ENCODE results near the gene C9.
"Not testable (repeated sequence)": the region's sequence is repeated elsewhere in the genome, so short reads cannot be mapped to it uniquely, and the experiment has no call there.

C9 gene

GRCh38 chr5:39328731-39329130 lies 35.6 kb downstream of the C9 start:
- DNase-seq (ENCODE audit: low spot score), result no peak

- DNase-seq (ENCODE audit: low spot score), result no peak
These were observed 40.8 kb downstream of the C9 start for GRCh38 chr5:39323542-39323941.

GRCh38 chr5:39319395-39319794 lies 44.9 kb downstream of the C9 start:
- DNase-seq (ENCODE audit: low spot score), result no peak

GRCh38 chr5:39316464-39316863 lies 47.8 kb downstream of the C9 start:
- DNase-seq (ENCODE audit: low spot score), result not testable (repeated sequence)

DNA sequence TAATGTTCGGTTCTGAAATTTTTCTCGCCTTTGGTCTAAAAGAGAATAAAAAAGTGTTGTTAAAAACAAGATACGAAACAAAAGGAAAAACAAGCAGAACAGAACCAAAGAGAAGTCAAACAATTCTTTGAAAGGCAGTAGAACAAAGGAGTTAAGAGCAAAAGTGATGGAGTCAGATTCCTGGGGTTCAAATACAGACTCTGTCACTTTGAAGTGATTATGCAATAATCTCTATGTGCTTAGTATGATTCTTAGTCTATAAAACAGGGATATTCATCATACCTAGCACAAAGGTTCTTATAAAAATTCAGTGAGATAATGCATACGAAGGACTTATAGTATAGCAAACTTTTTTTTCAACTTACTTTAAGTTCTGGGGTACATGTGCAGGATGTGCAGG lies 48.3 kb downstream of the C9 start:
- DNase-seq (ENCODE audit: low spot score), result no peak

- no peak for DNase-seq (ENCODE audit: low spot score)
These were observed 49.7 kb downstream of the C9 start for GRCh38 chr5:39314591-39314990.

- no peak for DNase-seq (ENCODE audit: low spot score)
These were observed 54.8 kb downstream of the C9 start for GRCh38 chr5:39309534-39309933.

GRCh38 chr5:39302472-39302871 lies 61.8 kb downstream of the C9 start:
- no peak for DNase-seq (ENCODE audit: low spot score)

DNA sequence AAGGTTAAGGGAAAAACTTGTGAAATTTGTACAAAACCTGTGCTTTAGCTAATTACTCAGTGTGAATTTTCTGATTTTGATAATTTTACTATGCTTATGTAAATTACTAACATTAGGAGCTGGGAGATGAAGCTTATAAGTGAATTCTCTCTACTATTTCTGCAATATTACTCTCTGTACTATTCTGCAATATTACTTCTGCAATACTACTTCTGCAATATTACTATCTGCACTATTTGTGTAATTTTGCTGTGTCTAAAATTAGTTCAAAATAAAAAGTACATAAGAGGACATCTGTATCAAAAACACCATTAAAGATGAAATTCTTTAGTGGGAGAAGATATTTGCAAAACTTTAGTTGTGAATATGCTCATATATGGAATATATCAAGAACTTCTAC lies 62.9 kb downstream of the C9 start:
- no peak for DNase-seq (ENCODE audit: low spot score)

GRCh38 chr5:39299962-39300361 lies 64.3 kb downstream of the C9 start:
- no peak for DNase-seq (ENCODE audit: low spot score)

DNA sequence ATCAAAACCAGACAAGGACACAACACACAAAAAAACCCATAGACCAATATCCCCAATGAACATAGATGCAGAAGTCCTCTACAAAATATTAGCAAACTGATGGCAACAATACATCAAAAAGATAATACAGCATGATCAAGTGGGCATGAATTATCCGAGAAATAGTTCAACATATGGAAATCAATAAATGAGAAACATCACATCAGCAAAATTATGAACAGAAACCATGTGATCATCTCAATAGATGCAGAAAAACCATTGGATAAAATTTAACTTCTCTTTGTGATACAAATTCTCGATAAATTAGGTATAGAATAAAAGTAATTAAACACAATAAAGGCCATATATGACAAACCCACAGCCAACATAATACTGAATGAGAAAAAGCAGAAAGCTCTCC lies 69.6 kb downstream of the C9 start:
- DNase-seq (ENCODE audit: low spot score), result no peak

DNA sequence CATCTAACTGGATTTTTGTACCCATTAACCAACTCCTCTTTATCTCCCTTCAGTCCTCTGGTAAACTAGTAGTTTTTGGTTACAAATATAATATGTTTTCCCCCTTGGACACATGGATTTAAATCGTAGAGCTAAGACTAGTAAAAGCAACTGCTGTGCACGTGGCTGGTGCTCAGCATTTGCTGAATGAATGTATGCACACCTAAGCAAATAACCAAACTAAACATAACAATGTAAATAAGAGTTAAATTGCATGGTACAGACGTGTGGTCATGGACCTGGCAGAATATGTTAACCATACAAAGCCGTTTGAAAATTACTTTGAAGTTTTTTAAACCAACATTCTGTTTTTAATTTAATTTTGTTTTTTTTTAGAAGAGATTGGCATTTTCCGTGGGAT lies 79.7 kb downstream of the C9 start:
- DNase-seq (ENCODE audit: low spot score), result no peak

- peak; percentile 41 for DNase-seq (ENCODE audit: low spot score)
These were observed 81.0 kb downstream of the C9 start for GRCh38 chr5:39283231-39283818.

GRCh38 chr5:39282561-39282960 lies 81.7 kb downstream of the C9 start:
- no peak for DNase-seq (ENCODE audit: low spot score)

DNA sequence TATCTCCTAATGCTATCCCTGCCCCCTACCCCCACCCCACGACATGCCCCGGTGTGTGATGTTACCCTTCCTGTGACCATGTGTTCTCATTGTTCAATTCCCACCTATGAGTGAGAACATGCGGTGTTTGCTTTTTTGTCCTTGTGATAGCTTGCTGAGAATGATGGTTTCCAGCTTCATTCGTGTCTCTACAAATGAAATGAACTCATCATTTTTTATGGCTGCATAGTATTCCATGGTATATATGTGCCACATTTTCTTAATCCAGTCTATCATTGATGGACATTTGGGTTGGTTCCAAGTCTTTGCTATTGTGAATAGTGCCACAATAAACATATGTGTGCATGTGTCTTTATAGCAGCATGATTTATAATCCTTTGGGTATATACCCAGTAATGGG lies 88.4 kb downstream of the C9 start:
- not testable (repeated sequence) for DNase-seq (ENCODE audit: low spot score)

GRCh38 chr5:39274398-39275085 lies 89.8 kb downstream of the C9 start:
- no peak for DNase-seq (ENCODE audit: low spot score)

GRCh38 chr5:39273314-39273954 lies 90.9 kb downstream of the C9 start:
- no peak for DNase-seq (ENCODE audit: low spot score)

GRCh38 chr5:39272869-39273231 lies 91.4 kb downstream of the C9 start:
- DNase-seq (ENCODE audit: low spot score), result not testable (repeated sequence)

DNA sequence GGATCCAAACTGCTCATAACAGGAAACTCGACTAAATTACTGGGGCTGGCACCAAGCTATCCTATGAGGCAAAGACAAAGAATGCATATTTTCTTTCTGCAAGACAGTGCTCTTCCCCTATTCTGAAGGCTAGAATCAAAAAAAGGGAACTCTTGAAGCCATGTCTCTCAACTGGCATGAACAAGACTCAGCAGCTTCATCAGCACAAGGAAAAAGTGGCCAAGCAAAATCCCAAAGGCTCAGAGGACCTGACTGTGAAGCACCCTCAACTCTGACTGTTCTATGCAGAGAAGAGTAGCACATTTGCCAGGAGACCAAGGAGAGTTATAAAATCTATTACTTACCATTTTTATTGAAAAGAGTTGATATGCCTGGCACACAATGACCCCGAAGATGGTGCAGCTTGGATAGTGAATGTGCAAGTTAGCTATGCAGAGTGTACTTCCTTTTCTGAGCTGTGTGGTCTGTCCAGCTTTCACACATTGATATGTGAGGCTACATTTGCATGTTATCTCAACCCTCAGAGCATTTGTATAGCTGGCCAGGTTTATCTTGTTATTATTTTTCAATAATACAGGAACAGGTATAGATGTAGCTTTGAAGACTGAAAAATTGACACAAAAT lies 94.0 kb downstream of the C9 start:
- DNase-seq (ENCODE audit: low spot score), result no peak

- no peak for DNase-seq (ENCODE audit: low spot score)
These were observed 97.1 kb downstream of the C9 start for GRCh38 chr5:39267186-39267585.

DNA sequence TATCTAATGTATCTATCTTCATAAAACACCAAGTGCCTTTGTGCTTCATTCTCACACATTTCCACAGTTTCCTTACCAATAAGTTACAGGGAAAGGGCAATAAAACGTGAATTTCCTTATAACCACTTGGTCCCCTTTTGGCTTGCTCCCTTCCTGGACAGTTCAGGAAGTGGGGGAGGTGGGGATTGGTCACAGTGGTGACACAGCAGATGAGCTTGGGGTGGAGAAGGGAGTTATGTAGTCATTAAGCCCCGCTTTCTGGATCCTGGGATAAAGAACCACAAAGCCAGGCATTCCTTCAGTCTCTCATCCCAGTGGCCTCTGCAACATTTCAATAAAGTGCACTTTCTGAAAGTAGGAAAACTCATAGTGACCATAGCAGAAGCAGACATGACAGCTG lies 97.9 kb downstream of the C9 start:
- peak; percentile 12 for DNase-seq (ENCODE audit: low spot score)

DNA sequence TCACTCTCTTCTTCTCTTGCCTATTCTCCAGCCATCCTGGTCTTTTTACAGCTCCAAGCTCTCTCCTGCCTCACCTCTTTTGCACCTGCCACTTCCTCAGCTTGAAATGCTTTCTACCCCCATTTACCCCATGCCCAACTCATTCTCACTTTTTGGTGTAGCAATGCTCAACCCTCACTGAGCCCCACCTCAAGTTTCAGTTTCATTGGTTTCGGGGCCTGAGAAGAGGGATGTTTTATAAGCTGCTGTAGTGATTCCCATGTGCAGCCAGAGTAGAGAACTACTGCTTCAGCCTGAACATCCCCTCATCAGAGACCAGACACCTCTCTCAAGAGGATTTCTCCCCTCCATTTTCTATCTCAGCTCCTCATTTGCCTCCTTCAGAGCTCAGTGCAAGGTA lies 99.8 kb downstream of the C9 start:
- DNase-seq (ENCODE audit: low spot score), result no peak

GRCh38 chr5:39262981-39263380 lies 101.3 kb downstream of the C9 start:
- DNase-seq (ENCODE audit: low spot score), result no peak
